ENCODE measurements around the gene STK31. TPM values are rescaled to one million over a fixed set of nuclear protein-coding genes. Genes with fewer than 3 reads are reported as not detected.
"Not testable (repeated sequence)": the region's sequence is repeated elsewhere in the genome, so short reads cannot be mapped to it uniquely, and the experiment has no call there.

Gene STK31
- total RNA-seq, 1 donor from 2014 or later = 1.0 TPM

DNA sequence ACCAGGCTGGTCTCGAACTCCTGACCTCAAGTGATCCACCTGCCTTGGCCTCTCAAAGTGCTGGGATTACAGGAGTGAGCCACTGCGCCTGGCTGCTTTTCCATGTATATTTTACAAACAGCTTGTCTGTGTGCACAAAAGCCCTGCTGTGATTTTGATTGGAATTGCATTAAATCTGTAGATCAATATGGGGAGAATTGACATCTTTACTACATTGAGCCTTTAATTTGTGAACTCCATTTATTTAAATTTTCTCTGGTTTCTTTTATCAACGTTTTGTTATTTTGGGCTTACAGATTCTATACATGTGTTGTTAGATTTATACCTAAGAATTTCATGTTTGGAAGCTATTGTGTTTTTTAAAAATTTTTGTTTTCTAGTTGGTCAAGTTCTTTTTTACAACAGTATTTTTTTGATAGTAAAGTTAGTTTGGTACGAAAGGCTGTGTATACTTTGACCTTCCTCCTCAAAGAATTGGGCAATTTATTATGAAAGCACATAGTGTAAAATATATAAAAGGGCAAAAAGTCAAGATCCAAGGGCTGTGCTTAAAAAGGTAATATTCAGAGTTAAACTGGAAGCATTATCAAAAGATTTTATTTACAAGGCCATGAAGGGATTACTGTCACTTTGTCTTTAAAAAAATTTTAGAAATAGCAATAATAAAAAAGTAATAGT lies 92.8 kb downstream of the STK31 start:
- DNase-seq (ENCODE audit: low spot score) = no peak

DNA sequence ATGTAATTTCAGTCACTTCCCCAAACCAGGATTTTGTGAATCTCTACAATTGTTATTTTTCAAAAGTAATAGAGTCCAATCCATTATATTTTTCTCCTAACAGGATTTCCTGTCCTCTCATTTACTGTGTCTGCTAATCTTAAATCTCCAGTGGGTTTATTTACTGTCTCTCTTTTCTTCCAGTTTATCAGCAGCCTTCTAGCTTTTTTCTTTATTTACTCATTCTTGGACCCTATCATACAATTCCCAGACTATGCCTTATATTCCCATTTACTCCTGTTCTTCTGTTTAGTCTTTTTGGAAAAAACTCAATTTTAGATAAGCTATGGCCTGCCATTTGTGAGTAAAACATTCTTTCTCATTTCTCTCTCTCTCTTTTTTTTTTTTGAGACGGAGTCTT lies 94.7 kb downstream of the STK31 start:
- DNase-seq (ENCODE audit: low spot score) = no peak

DNA sequence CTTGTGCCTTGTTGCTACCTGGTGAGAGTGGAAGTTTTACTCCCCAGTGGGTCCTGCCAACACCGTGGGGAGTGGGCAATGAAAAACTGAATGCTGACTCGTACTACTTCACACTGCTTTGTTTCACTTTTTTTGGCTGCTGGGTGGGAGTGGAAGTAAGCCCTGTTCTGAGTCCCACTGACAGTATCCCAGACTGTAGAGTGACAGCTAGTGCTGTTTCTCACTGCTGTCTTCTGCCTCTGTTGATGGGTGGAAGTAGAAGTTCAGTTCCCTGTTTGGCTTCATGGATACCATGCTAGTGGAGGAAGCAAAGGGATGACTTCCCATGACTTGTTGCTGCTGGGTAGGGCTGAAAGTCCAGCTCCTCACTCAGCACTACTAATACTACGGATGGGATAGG lies 98.4 kb downstream of the STK31 start:
- no peak for DNase-seq (ENCODE audit: low spot score)

DNA sequence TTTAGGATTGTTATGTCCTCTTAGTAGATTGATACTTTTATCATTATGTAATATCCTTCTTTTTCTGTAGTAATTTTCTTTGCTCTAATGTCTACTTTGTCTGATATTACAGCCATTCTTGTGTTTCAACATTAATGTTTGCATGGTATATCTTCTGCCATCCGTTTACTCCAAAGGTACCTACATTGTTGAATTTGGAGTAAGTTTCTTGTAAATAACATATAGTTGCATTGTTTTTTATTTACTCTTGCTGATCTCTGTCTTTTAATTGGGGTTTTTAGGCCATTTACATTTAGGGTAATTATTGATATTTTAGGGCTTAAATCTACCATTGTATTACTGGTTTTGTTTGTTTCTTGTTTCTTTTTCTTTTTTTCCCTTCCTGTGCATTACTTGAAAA lies 100.1 kb downstream of the STK31 start:
- no peak for DNase-seq (ENCODE audit: low spot score)

DNA sequence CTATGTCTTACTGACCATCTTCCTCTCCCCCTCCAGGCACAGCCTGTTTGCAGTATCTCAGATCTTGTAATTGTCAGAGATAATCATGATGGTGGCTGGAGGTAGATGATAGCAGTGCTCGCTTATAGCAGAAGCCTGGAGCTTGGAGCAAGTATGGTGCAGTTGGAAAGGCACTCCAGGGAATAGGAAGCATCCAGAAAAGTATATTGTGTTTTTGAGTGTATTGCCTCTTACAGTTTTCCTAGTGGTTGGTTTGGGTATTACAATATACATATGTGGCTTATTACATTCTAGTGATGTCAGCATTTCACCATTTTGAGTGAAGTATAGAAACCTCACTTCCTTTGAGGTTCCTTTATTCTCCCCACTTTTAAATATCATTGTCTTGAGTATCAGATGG lies 101.5 kb downstream of the STK31 start:
- DNase-seq (ENCODE audit: low spot score) = no peak

DNA sequence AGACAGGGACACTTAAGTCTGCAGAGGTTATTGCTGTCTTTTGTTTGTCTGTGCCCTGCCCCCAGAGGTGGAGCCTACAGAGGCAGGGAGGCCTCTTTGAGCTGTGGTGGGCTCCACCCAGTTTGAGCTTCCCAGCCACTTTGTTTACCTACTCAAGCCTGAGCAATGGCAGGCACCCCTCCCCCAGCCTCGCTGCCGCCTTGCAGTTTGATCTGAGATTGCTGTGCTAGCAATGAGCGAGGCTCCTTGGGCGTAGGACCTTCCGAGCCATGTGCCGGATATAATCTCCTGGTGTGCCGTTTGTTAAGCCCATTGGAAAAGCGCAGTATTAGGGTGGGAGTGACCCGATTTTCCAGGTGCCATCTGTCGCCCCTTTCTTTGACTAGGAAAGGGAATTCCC lies 118.1 kb downstream of the STK31 start:
- DNase-seq (ENCODE audit: low spot score) = not testable (repeated sequence)

DNA sequence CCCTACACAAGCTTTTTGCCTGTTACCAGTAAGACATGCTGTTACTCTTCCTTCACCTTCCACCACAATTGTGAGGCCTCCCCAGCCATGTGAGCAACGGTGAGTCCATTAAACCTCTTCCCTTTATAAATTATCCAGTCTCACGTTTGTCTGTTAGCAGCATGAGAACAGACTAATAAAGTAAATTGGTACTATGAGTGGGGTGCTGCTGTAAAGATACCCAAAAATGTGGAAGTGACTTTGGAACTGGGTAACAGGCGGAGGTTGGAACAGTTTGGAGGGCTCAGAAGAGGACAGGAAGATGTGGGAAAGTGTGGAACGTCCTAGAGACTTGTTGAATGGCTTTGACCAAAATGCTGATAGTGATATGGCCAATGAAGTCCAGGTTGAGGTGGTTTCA lies 122.7 kb downstream of the STK31 start:
- not testable (repeated sequence) for DNase-seq (ENCODE audit: low spot score)

DNA sequence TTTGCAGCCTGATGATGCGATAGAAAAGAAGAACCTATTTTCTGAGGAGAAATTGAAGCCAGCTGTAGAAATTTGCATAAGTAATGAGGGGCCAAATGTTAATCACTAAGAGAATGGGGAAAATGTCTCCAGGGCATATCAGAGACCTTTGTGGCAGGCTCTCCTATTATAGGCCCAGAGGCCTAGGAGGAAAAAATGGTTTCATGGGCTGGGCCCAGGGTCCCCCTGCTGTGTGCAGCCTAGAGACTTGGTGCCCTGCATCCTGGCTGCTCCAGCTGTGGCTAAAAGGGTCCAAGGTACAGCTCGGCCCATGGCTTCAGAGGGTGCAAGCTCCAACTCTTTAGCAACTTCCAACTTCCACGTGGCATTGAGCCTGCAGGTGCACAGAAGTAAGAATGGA lies 123.4 kb downstream of the STK31 start:
- DNase-seq (ENCODE audit: low spot score) = no peak

DNA sequence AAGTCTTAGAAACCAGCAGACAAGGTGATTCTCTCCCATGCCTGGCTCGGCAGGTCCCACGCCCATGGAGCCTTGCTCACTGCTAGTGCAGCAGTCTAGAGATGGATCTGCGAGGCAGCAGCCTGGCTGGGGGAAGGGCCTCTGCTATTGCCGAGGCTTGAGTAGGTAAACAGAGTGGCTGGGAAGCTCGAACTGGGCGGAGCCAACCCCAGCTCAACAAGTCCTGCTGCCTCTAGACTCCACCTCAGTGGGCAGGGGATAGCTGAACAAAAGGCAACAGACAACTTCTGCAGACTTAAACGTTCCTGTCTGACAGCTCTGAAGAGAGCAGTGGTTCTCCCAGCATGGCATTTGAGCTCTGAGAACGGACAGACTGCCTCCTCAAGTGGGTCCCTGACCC lies 134.8 kb downstream of the STK31 start:
- not testable (repeated sequence) for DNase-seq (ENCODE audit: low spot score)

DNA sequence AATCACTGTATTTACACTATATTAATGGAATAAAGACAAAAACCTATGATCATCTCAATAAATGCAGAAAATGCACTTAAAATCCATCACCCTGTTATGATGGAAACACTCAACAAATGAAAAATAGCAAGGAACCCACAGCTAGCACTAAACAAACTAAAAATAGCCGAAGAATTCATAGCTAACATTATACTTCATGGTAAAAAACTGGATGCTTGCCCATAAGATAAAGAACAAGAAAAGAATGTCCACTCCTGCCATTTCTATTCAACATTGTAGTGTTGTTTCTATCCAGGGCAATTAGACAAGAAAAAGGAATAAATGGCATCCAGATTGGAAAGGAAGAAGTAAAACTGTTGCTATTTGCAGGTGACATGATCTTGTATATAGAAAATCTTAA lies 142.1 kb downstream of the STK31 start:
- DNase-seq (ENCODE audit: low spot score) = no peak

DNA sequence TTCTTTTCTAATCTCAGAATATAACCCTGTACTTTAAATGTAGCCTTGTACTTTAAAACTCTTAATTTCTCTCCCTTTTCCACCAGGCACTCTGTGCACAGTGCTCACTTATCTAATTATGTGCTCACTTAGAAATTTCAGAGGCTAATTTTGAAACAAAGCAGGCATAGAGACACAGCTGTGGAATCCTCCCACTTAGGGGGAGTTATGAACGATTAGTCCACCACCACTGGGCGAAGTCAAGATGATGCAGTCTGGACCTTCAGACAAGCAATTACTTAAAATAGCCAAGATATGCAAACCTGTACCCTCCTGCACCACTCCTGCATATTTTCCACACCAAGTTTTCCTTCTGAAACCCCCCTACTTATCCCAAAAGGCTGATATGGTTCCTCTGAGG lies 143.0 kb downstream of the STK31 start:
- DNase-seq (ENCODE audit: low spot score) = no peak

DNA sequence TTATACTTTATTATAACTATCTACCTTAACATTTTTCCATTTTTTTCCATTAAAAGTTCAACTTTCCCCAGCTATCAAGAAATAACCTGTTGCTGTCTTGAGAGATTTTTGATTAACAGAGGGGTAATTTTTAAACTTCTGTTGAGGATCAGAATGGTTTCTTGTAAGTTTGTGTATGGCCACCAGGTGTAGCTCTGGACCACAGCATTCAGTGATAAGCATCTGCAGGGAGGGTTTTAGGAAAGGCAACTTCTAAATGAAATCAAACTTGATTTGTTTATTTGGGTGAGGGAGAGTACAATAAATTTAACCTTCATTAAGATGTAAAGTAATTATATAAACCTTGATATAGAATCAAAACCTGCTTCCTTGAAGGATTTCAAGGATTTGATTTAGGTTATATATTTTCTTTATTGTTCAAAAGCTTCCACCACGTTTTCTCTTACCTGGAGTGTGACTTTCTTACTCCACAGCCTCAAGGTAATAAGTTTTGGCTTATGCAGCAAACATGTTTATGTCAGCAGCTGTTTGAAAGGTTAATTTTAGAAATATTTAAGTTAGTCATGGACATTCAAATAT lies 153.3 kb downstream of the STK31 start:
- DNase-seq (ENCODE audit: low spot score) = no peak

DNA sequence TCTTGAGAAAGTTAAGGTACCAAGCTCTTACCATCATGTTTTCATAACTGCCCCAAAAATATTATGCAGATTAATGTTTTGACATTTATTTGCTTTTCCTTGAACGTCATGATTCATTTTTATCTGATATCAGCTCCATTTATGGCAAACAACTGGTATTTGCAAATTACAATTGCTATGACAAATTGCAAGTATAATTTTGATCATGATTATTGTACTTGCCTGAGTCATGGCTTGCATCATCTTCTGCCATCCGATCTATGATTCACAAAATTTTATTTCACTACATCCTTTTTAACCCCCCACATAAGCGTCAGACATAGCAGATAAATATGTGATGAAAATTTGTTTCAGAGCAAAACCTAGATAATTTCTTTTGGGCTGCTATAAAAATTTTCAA lies 155.0 kb downstream of the STK31 start:
- no peak for DNase-seq (ENCODE audit: low spot score)

DNA sequence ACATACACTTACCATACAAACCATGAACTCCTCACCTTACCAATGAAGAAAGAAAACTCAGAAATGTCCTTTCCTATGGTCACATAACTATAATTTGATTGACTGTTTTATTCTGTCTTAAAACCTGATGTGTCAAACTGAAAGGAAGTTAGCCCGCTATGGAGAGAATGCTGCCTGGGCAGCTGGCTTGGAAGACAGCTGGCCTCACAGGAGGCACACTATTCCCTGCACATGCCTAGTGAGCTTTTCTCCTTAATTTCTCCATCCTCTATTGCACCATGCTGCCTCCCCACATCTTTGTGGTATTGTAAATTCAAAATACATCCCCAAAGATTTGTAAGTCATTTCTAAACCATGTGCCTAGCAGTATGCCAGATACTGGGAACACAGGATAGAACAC lies 163.3 kb downstream of the STK31 start:
- no peak for DNase-seq (ENCODE audit: low spot score)

DNA sequence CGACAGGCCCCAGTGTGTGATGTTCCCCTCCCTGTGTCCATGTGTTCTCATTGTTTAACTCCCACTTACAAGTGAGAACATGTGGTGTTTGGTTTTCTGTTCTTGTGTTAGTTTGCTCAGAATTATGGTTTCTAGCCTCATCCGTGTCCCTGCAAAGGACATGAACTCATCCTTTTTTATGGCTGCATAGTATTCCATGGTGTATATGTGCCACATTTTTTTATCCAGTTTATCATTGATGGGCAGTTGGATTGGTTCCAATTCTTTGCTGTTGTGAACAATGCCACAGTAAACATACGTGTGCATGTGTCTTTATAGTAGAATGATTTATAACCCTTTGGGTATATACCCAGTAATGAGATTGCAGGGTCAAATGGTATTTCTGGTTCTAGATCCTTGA lies 166.5 kb downstream of the STK31 start:
- not testable (repeated sequence) for DNase-seq (ENCODE audit: low spot score)

Other genes with a start within 250 kb of the STK31 start
- gene IGF2BP3, start 239.7 kb upstream of the STK31 start, total RNA-seq = 0.66 TPM
- gene TRA2A, start 178.2 kb upstream of the STK31 start, total RNA-seq = 57.1 TPM
- gene CCDC126, start 112.8 kb upstream of the STK31 start, total RNA-seq = 11.5 TPM
- 14.3 TPM for gene FAM221A, start 30.0 kb upstream of the STK31 start, total RNA-seq

Data from mucosa of gallbladder (tissue), 1 donor.